Measurements from ENCODE around the gene HECTD4. TPM values are rescaled to one million over a fixed set of nuclear protein-coding genes. Genes with fewer than 3 reads are reported as not detected.

HECTD4 gene
- total and polyA plus RNA-seq, 10 donors = 5.4 to 70.8 (median 50.1) TPM

- no peak overlapping the region for H3K4me3 ChIP-seq
- intact Hi-C loops (cut with DNase I; ENCODE audit: low total_unique reads) = no loop called here
- WGBS, 5 donors = 93 to 94% (median 94%) methylated on average over 8 of the region's 8 CpGs; no CpG with 5 or more reads in 1 of the 5 donors
- H3K36me3 ChIP-seq = peaks cover 0 to 93% (median 62%) of the 10 kb centered on the region in 6 donors
- peaks cover 0 to 14% (median 8%) of the 10 kb centered on the region in 8 donors for H3K9me3 ChIP-seq
- no peaks in the 10 kb centered on the region for H3K4me1 ChIP-seq
- DNase-seq = no peak
- TF ChIP-seq POLR2AphosphoS5 (IDR thresholded peaks at IDR 0.05) (peak in 1 of 3 donors; percentile 40), CTCF (IDR thresholded peaks at IDR 0.05 in 8 of 11, conservative IDR thresholded peaks at IDR 0.05 in 3 of 11) (no peak)
- no peak overlapping the region for H3K27ac ChIP-seq
- H3K27me3 ChIP-seq (replicated peaks in 1 of 7) = no peaks in the 10 kb centered on the region
These were observed 219.2 kb downstream of the HECTD4 start for GRCh38 chr12:112163056-112163455.

- intact Hi-C loops (cut with DNase I; ENCODE audit: low total_unique reads) = no loop called here
- DNase-seq = peak; percentile 56
- H3K36me3 ChIP-seq = peaks cover 0 to 93% (median 64%) of the 10 kb centered on the region in 6 donors
These were observed 219.9 kb downstream of the HECTD4 start for GRCh38 chr12:112162241-112162790.

GRCh38 chr12:112161711-112162110, 220.5 kb downstream of the HECTD4 start:
- peaks cover 0 to 19% (median 9%) of the 10 kb centered on the region in 8 donors for H3K9me3 ChIP-seq
- H3K27ac ChIP-seq = no peak overlapping the region
- WGBS, 5 donors = 86 to 92% (median 88%) methylated on average over 9 of the region's 9 CpGs
- H3K4me1 ChIP-seq = no peaks in the 10 kb centered on the region
- no peak overlapping the region for H3K4me3 ChIP-seq
- intact Hi-C loops (cut with DNase I; ENCODE audit: low total_unique reads) = no loop called here
- H3K36me3 ChIP-seq = peaks cover 0 to 93% (median 64%) of the 10 kb centered on the region in 6 donors
- TF ChIP-seq POLR2AphosphoS5 (IDR thresholded peaks at IDR 0.05) (peak in 1 of 3 donors; percentile 28), POLR2A (IDR thresholded peaks at IDR 0.05) (no peak), CTCF (IDR thresholded peaks at IDR 0.05 in 8 of 11, conservative IDR thresholded peaks at IDR 0.05 in 3 of 11) (no peak)
- DNase-seq = peak; percentile 64
- no peaks in the 10 kb centered on the region for H3K27me3 ChIP-seq (replicated peaks in 1 of 7)

More at GRCh38 chr12:112162241-112162790, 219.9 kb downstream of the HECTD4 start:
- WGBS, 5 donors = 96 to 98% (median 97%) methylated on average over 12 of the region's 12 CpGs
- peaks cover 0 to 15% (median 9%) of the 10 kb centered on the region in 8 donors for H3K9me3 ChIP-seq
- TF ChIP-seq POLR2AphosphoS5 (IDR thresholded peaks at IDR 0.05) (no peak), POLR2A (IDR thresholded peaks at IDR 0.05) (no peak), CTCF (IDR thresholded peaks at IDR 0.05 in 8 of 11, conservative IDR thresholded peaks at IDR 0.05 in 3 of 11) (no peak)
- no peaks in the 10 kb centered on the region for H3K27me3 ChIP-seq (replicated peaks in 1 of 7)
- H3K27ac ChIP-seq = no peak overlapping the region
- H3K4me1 ChIP-seq = no peaks in the 10 kb centered on the region
- no peak overlapping the region for H3K4me3 ChIP-seq

- Histone ChIP-seq H3K4me1 (no peaks in the 10 kb centered on the region), H3K27ac (no peak overlapping the region), H3K9me3 (peaks cover 0 to 26% (median 9%) of the 10 kb centered on the region in 8 donors), H3K27me3 (replicated peaks in 1 of 7) (no peaks in the 10 kb centered on the region), H3K36me3 (peaks cover 0 to 92% (median 64%) of the 10 kb centered on the region in 6 donors), H3K4me3 (no peak overlapping the region)
- intact Hi-C loops (cut with DNase I; ENCODE audit: low total_unique reads) = no loop called here
- 92 to 98% (median 93%) methylated on average over 6 of the region's 6 CpGs for WGBS, 5 donors
- peak; percentile 61 for DNase-seq
- TF ChIP-seq POLR2AphosphoS5 (IDR thresholded peaks at IDR 0.05) (no peak), CTCF (IDR thresholded peaks at IDR 0.05 in 8 of 11, conservative IDR thresholded peaks at IDR 0.05 in 3 of 11) (no peak), POLR2A (IDR thresholded peaks at IDR 0.05) (no peak)
These were observed 221.6 kb downstream of the HECTD4 start for GRCh38 chr12:112160611-112161010.
